Tibial nerve (tissue), 4 donors: Measurements from ENCODE around the gene DYNC1I1. TPM values are rescaled to one million over a fixed set of nuclear protein-coding genes. Genes with fewer than 3 reads are reported as not detected.

Experiments
- DNase-seq, 2 donors: peaks; one replicate each; pipeline ENCODE4 v3.0.0-alpha.2; 2019; ENCODE audit warnings: low spot score in 2 of 2
- H3K27ac ChIP-seq, 4 donors: fragments of 200-600 bp; sonication (generic) in 3 of 4; one replicate each; pipeline ENCODE4 v1.5.1; 2017 to 2019; ENCODE audit warnings: mild to moderate bottlenecking in 1 of 4
- H3K27me3 ChIP-seq, 2 donors: fragments of 200-600 bp; sonication (generic) in 1 of 2; one replicate each; pipeline versions ENCODE4 v1.5.1 to v1.6.0; 2017 to 2019
- H3K36me3 ChIP-seq, 3 donors: fragments of 200-600 bp; sonication (generic); one replicate each; pipeline ENCODE4 v1.5.1; 2018 to 2019
- H3K4me1 ChIP-seq, 4 donors: fragments of 200-600 bp; sonication (generic) in 3 of 4; one replicate each; pipeline ENCODE4 v1.5.1; 2017 to 2019
- H3K4me3 ChIP-seq, 4 donors: fragments of 200-600 bp; sonication (generic) in 3 of 4; one replicate each; pipeline ENCODE4 v1.5.1; 2017 to 2019; ENCODE audit warnings: mild to moderate bottlenecking in 1 of 4, moderate library complexity in 1 of 4
- H3K9me3 ChIP-seq, 4 donors: fragments of 200-600 bp; sonication (generic) in 3 of 4; one replicate each; pipeline ENCODE4 v1.5.1; 2017 to 2019
- EP300 ChIP-seq, 2 donors: sonication (generic); formaldehyde crosslinking; IDR thresholded peaks; one replicate each; pipeline ENCODE4 v1.6.1; 2017; ENCODE audit warnings: antibody characterized with exemption in 2 of 2, mild to moderate bottlenecking in 1 of 2
- POLR2A ChIP-seq, 2 donors: fragments of 450-650 bp; IDR thresholded peaks; one replicate each; pipeline ENCODE4 v1.6.1; 2017; ENCODE audit warnings: antibody characterized with exemption in 2 of 2, mild to moderate bottlenecking in 2 of 2, moderate library complexity in 2 of 2
- WGBS, 2 donors: methylation state at CpG; one replicate each; pipeline ENCODE4 v1.1.5; 2018; 5-methylcytosine and 5-hydroxymethylcytosine counted together
- total RNA-seq, 4 donors: library from RNA; depleted of rRNA; stranded (reverse); fragments of >200 nt; gene quantifications; one replicate each; pipeline ENCODE4 v1.1.0, GENCODE V29; 2016
- TF ChIP-seq, protein P1 (sequence below), 5 experiments: fragments of 200-600 bp in 3 of 5; fragments of 450-650 bp in 2 of 5; sonication (generic) in 3 of 5; IDR thresholded peaks; one replicate each; pipeline ENCODE4 v1.5.1; 2016 to 2019; ENCODE audit warnings: antibody characterized with exemption in 5 of 5, mild to moderate bottlenecking in 3 of 5, moderate library complexity in 2 of 5

The DYNC1I1 gene
- total RNA-seq, 4 donors from 2014 or later: 5.5 to 12.0 (median 9.8) TPM

DNA sequence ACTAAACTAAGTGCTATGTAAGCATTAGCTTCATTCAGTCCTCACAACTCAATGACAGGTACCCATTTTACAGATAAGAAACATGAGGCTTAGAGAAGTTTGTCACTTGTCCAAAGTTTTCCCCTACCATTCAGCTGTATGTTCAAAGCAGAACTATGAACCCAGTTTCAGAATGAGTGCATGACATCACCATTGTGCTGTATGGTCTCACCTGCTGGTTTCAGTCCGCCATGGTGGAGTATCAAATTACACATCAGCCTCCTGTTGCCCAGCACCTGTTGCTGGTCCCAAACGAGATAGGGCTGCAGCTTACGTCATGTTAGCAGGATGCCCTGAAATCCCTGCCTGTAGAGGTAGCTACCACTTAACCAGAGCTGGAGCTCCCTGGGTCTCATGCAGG is 95.0 kb downstream of the DYNC1I1 start:
- Histone ChIP-seq H3K9me3 (no peaks in the 10 kb centered on the region), H3K27ac (no peak overlapping the region), H3K27me3 (no peaks in the 10 kb centered on the region), H3K4me3 (no peak overlapping the region), H3K36me3 (no peaks in the 10 kb centered on the region), H3K4me1 (peaks cover 0 to 10% (median 0%) of the 10 kb centered on the region in 4 donors)
- 67 to 80% methylated on average over 3 of the region's 3 CpGs for WGBS, 2 donors
- no peak for TF ChIP-seq POLR2A (IDR thresholded peaks at IDR 0.05)
- TF ChIP-seq, protein P1, sequence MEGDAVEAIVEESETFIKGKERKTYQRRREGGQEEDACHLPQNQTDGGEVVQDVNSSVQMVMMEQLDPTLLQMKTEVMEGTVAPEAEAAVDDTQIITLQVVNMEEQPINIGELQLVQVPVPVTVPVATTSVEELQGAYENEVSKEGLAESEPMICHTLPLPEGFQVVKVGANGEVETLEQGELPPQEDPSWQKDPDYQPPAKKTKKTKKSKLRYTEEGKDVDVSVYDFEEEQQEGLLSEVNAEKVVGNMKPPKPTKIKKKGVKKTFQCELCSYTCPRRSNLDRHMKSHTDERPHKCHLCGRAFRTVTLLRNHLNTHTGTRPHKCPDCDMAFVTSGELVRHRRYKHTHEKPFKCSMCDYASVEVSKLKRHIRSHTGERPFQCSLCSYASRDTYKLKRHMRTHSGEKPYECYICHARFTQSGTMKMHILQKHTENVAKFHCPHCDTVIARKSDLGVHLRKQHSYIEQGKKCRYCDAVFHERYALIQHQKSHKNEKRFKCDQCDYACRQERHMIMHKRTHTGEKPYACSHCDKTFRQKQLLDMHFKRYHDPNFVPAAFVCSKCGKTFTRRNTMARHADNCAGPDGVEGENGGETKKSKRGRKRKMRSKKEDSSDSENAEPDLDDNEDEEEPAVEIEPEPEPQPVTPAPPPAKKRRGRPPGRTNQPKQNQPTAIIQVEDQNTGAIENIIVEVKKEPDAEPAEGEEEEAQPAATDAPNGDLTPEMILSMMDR (IDR thresholded peaks at IDR 0.05): no peak
- DNase-seq: no peak

DNA sequence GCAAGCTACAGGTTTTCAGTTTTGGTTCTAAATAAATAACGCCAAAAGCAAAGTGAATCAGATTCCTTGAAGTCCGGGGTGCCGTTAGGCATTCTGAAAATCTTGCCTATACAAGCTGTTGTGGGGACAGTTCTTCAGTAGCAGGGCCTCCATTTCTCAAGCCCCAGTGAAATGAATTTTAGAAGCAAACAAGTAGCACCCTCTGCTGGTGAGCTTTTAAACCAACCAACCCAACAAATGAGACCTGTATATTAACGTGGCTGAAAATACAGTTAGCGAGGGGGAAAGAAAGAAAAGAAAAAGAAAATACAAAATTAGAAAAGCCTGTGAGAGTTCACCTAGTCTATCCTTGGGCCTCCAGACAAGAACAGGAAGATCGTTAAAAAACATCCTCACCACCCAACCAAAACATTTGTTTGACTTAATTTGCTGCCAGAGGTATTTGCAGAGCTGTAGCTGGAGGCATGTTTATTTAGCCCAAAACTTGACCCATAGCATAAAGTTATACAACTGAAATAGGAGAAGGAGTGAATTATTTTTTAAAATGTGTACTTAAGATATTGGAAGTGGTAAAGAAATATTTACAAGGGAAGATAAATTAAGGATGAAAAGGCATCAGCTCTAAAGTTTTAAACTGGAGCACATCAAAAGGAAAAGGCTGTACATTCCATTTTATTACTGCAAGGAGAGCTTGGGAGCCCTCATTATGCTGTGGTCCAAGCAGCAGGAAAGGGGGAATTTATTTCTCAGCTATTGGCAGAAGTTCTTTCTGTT is 98.9 kb downstream of the DYNC1I1 start:
- 21% methylated on average over 6 of the region's 6 CpGs for WGBS, 2 donors

GRCh38 chr7:95871896-95872295 is 99.5 kb downstream of the DYNC1I1 start:
- TF ChIP-seq EP300 (IDR thresholded peaks at IDR 0.05) (no peak), POLR2A (IDR thresholded peaks at IDR 0.05) (no peak)
- TF ChIP-seq, protein P1 (IDR thresholded peaks at IDR 0.05): no peak
- WGBS, 2 donors: 69 to 77% methylated on average over 9 of the region's 9 CpGs
- Histone ChIP-seq H3K36me3 (no peaks in the 10 kb centered on the region), H3K27ac (no peak overlapping the region), H3K27me3 (no peaks in the 10 kb centered on the region), H3K4me1 (peaks cover 0 to 10% (median 0%) of the 10 kb centered on the region in 4 donors), H3K4me3 (no peak overlapping the region), H3K9me3 (no peaks in the 10 kb centered on the region)
- DNase-seq: no peak

More for the DNA sequence above, 98.9 kb downstream of the DYNC1I1 start:
- H3K4me1 ChIP-seq: peaks cover 0 to 10% (median 0%) of the 10 kb centered on the region in 4 donors
- H3K36me3 ChIP-seq: no peaks in the 10 kb centered on the region
- no peaks in the 10 kb centered on the region for H3K27me3 ChIP-seq
- H3K9me3 ChIP-seq: no peaks in the 10 kb centered on the region
- DNase-seq: peak in 1 of 2 donors; percentile 40
- H3K4me3 ChIP-seq: no peak overlapping the region
- TF ChIP-seq EP300 (IDR thresholded peaks at IDR 0.05) (no peak), POLR2A (IDR thresholded peaks at IDR 0.05) (no peak)
- TF ChIP-seq, protein P1 (IDR thresholded peaks at IDR 0.05): peak; percentile 41 to 65 (median 56)
- no peak overlapping the region for H3K27ac ChIP-seq

GRCh38 chr7:95874129-95874528 is 101.8 kb downstream of the DYNC1I1 start:
- WGBS, 2 donors: 77 to 79% methylated on average over 3 of the region's 3 CpGs
- TF ChIP-seq, protein P1 (IDR thresholded peaks at IDR 0.05): no peak
- TF ChIP-seq EP300 (IDR thresholded peaks at IDR 0.05): no peak
- TF ChIP-seq POLR2A (IDR thresholded peaks at IDR 0.05): no peak
- Histone ChIP-seq H3K4me1 (peaks cover 0 to 10% (median 0%) of the 10 kb centered on the region in 4 donors), H3K27me3 (no peaks in the 10 kb centered on the region), H3K36me3 (no peaks in the 10 kb centered on the region), H3K4me3 (no peak overlapping the region), H3K9me3 (peaks cover 0 to 10% (median 0%) of the 10 kb centered on the region in 4 donors), H3K27ac (no peak overlapping the region)
- DNase-seq: no peak

DNA sequence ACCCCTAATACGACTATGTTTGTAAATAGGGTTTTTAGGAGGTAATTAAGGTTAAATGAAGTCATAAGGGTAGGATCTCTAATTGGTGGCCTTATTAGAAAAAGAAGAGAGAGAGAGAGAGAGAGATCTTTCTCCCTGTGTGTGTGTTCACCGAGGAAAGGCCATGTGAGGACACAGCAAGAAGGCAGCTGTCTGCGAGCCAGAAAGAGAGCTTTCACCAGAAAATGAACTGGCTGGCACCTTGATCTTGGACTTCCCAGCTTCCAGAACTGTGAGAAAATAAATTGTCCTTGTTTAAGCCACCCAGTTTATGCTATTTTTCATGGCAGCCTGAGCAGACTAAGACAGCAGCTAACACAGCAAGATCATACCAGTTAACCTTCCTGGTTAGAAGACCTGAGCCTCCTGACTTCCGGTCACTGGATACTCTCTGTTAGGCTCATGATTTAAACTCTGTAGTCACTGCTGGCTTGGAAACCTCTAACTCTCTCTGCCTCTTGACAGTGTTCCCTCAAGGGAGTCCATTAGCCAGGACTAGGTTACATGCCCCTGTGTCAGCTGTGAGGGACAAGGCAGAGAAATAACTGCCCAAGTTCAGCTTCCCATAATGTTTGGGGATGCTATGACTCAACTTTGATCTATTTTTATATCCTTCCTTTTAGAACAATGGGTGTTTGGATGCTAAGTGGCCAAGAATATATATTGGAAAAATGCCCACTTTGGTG is 102.3 kb downstream of the DYNC1I1 start:
- TF ChIP-seq, protein P1 (IDR thresholded peaks at IDR 0.05): no peak
- TF ChIP-seq POLR2A (IDR thresholded peaks at IDR 0.05) (no peak), EP300 (IDR thresholded peaks at IDR 0.05) (no peak)
- Histone ChIP-seq H3K36me3 (no peaks in the 10 kb centered on the region), H3K4me1 (peaks cover 0 to 6% (median 0%) of the 10 kb centered on the region in 4 donors), H3K4me3 (no peak overlapping the region), H3K9me3 (peaks cover 0 to 10% (median 0%) of the 10 kb centered on the region in 4 donors), H3K27ac (no peak overlapping the region), H3K27me3 (no peaks in the 10 kb centered on the region)
- 80 to 85% methylated on average over 4 of the region's 4 CpGs for WGBS, 2 donors
- DNase-seq: no peak
